ENCODE measurements around the gene GTF3C2.

GTF3C2 gene

GRCh38 chr2:27356382-27357181 lies at the start of gene GTF3C2:
Gene GTF3C2, minus strand, starts transcription at chr2:27356764. Its CDS starts 13,210 bp downstream, at chr2:27343554.
- peak within 1 kb of the TSS; percentile 82 for H3K4me3 ChIP-seq (ENCODE audit: low read depth, low read length)
- no peak for TF ChIP-seq CTCF (IDR thresholded peaks at IDR 0.05; ENCODE audit: low read depth, low read length)

GRCh38 chr2:27400348-27401135 lies 44.0 kb upstream of the GTF3C2 start:
- no peak for TF ChIP-seq CTCF (IDR thresholded peaks at IDR 0.05; ENCODE audit: low read depth, low read length)
- no peak overlapping the region for H3K4me3 ChIP-seq (ENCODE audit: low read depth, low read length)

GRCh38 chr2:27398962-27399361 lies 42.4 kb upstream of the GTF3C2 start:
- H3K4me3 ChIP-seq (ENCODE audit: low read depth, low read length): no peak overlapping the region
- TF ChIP-seq CTCF (IDR thresholded peaks at IDR 0.05; ENCODE audit: low read depth, low read length): no peak

GRCh38 chr2:27393225-27393624 lies 36.7 kb upstream of the GTF3C2 start:
- H3K4me3 ChIP-seq (ENCODE audit: low read depth, low read length): no peak overlapping the region
- no peak for TF ChIP-seq CTCF (IDR thresholded peaks at IDR 0.05; ENCODE audit: low read depth, low read length)

- no peak for TF ChIP-seq CTCF (IDR thresholded peaks at IDR 0.05; ENCODE audit: low read depth, low read length)
- no peak overlapping the region for H3K4me3 ChIP-seq (ENCODE audit: low read depth, low read length)
Measured at GRCh38 chr2:27390822-27391679, 34.5 kb upstream of the GTF3C2 start.

GRCh38 chr2:27381577-27382181 lies 25.1 kb upstream of the GTF3C2 start:
- TF ChIP-seq CTCF (IDR thresholded peaks at IDR 0.05; ENCODE audit: low read depth, low read length): no peak
- H3K4me3 ChIP-seq (ENCODE audit: low read depth, low read length): no peak overlapping the region
